ENCODE results near the gene ARHGAP8. TPM values are rescaled to one million over a fixed set of nuclear protein-coding genes. Genes with fewer than 3 reads are reported as not detected.

Gene ARHGAP8
- total RNA-seq, 1 donor from 2014 or later = not detected

- Histone ChIP-seq H3K9me3 (replicated peaks) (no peaks in the 10 kb centered on the region), H3K4me1 (no peaks in the 10 kb centered on the region), H3K27me3 (ENCODE audit: low read depth) (no peaks in the 10 kb centered on the region), H3K27ac (replicated peaks) (no peak overlapping the region), H3K36me3 (no peaks in the 10 kb centered on the region), H3K4me3 (no peak overlapping the region)
- DNase-seq = no peak
- no peak for TF ChIP-seq CTCF (IDR thresholded peaks at IDR 0.05; ENCODE audit: borderline replicate concordance)
- intact Hi-C loops (cut with micrococcal nuclease) = no loop called here
These were observed 31.2 kb upstream of the ARHGAP8 start for GRCh38 chr22:44721213-44721612.

- Histone ChIP-seq H3K9me3 (replicated peaks) (no peaks in the 10 kb centered on the region), H3K4me1 (no peaks in the 10 kb centered on the region), H3K4me3 (no peak overlapping the region), H3K27ac (replicated peaks) (no peak overlapping the region), H3K36me3 (no peaks in the 10 kb centered on the region), H3K27me3 (ENCODE audit: low read depth) (no peaks in the 10 kb centered on the region)
- no peak for DNase-seq
- no peak for TF ChIP-seq CTCF (IDR thresholded peaks at IDR 0.05; ENCODE audit: borderline replicate concordance)
- intact Hi-C loops (cut with micrococcal nuclease) = no loop called here
These were observed 29.8 kb upstream of the ARHGAP8 start for GRCh38 chr22:44722611-44723010.

GRCh38 chr22:44723801-44724200 lies 28.6 kb upstream of the ARHGAP8 start:
- Histone ChIP-seq H3K9me3 (replicated peaks) (no peaks in the 10 kb centered on the region), H3K27ac (replicated peaks) (no peak overlapping the region), H3K4me3 (no peak overlapping the region), H3K4me1 (peaks cover 5% of the 10 kb centered on the region), H3K36me3 (no peaks in the 10 kb centered on the region), H3K27me3 (ENCODE audit: low read depth) (no peaks in the 10 kb centered on the region)
- no peak for DNase-seq
- intact Hi-C loops (cut with micrococcal nuclease) = no loop called here
- TF ChIP-seq CTCF (IDR thresholded peaks at IDR 0.05; ENCODE audit: borderline replicate concordance) = no peak

- no peak for TF ChIP-seq CTCF (IDR thresholded peaks at IDR 0.05; ENCODE audit: borderline replicate concordance)
- Histone ChIP-seq H3K36me3 (no peaks in the 10 kb centered on the region), H3K9me3 (replicated peaks) (no peaks in the 10 kb centered on the region), H3K27ac (replicated peaks) (no peak overlapping the region), H3K4me3 (no peak overlapping the region), H3K27me3 (ENCODE audit: low read depth) (no peaks in the 10 kb centered on the region), H3K4me1 (peaks cover 11% of the 10 kb centered on the region)
- intact Hi-C loops (cut with micrococcal nuclease) = no loop called here
- no peak for DNase-seq
These were observed 28.0 kb upstream of the ARHGAP8 start for GRCh38 chr22:44724416-44724815.

GRCh38 chr22:44724859-44725258 lies 27.5 kb upstream of the ARHGAP8 start:
- Histone ChIP-seq H3K4me1 (peaks cover 15% of the 10 kb centered on the region), H3K27me3 (ENCODE audit: low read depth) (no peaks in the 10 kb centered on the region), H3K4me3 (no peak overlapping the region), H3K9me3 (replicated peaks) (no peaks in the 10 kb centered on the region), H3K27ac (replicated peaks) (no peak overlapping the region), H3K36me3 (no peaks in the 10 kb centered on the region)
- no peak for TF ChIP-seq CTCF (IDR thresholded peaks at IDR 0.05; ENCODE audit: borderline replicate concordance)
- DNase-seq = no peak
- intact Hi-C loops (cut with micrococcal nuclease) = no loop called here

- TF ChIP-seq CTCF (IDR thresholded peaks at IDR 0.05; ENCODE audit: borderline replicate concordance) = no peak
- H3K9me3 ChIP-seq (replicated peaks) = no peaks in the 10 kb centered on the region
- H3K4me3 ChIP-seq = no peak overlapping the region
- H3K36me3 ChIP-seq = no peaks in the 10 kb centered on the region
- H3K27ac ChIP-seq (replicated peaks) = no peak overlapping the region
- H3K27me3 ChIP-seq (ENCODE audit: low read depth) = peaks cover 5% of the 10 kb centered on the region
- H3K4me1 ChIP-seq = peaks cover 17% of the 10 kb centered on the region
- intact Hi-C loops (cut with micrococcal nuclease) = no loop called here
- no peak for DNase-seq
These were observed 25.9 kb upstream of the ARHGAP8 start for GRCh38 chr22:44726439-44726838.
